ENCODE results near the gene MARCHF9.
"Not testable (repeated sequence)": the region's sequence is repeated elsewhere in the genome, so short reads cannot be mapped to it uniquely, and the experiment has no call there.

MARCHF9 gene, protein sequence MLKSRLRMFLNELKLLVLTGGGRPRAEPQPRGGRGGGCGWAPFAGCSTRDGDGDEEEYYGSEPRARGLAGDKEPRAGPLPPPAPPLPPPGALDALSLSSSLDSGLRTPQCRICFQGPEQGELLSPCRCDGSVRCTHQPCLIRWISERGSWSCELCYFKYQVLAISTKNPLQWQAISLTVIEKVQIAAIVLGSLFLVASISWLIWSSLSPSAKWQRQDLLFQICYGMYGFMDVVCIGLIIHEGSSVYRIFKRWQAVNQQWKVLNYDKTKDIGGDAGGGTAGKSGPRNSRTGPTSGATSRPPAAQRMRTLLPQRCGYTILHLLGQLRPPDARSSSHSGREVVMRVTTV

DNA sequence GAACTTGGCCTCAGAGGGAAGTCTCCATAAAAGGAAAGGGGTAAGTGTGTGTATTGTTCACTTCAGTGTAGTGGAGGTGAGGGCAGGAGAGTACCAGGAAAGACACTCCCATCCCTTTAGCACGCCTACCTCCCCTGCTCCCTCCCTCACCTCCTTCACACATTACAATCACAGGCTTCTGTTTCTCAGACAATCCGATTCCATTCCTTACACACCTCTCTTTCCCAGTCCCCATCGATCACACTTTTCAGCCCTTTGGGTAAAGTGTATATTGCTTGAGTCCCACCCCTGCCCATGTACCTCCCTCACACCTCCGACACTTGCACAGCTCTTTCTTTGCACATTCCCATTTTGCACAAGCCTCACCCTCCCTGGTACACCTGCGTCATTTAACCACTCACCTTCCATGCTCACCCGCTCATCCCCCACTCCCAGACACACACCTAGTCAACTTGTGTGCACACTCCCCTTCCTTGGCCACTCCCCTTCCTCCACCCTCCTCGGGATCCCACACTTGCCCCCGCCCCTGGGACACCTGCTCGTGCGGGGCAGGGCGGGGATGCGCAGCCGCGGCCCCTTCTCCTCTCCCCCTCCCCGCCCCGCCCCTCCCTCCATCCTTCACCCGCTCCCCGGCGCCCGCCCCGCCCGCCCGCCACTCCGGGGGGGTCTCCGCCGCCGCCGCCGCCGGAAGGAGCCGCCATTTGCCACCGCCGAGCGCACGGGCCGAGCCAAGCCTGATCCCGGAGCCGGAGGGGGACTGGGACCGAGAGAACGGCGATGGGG, at the start of gene MARCHF9:
MARCHF9 (plus strand) TSS at position 693 of the 783 bp plus-strand sequence. CDS start 426 bp downstream, outside the sequence.
- peaks cover 50% of the 10 kb centered on the region for H3K27me3 Mint-ChIP-seq (ENCODE audit: low read depth)
- TF ChIP-seq, protein P1, sequence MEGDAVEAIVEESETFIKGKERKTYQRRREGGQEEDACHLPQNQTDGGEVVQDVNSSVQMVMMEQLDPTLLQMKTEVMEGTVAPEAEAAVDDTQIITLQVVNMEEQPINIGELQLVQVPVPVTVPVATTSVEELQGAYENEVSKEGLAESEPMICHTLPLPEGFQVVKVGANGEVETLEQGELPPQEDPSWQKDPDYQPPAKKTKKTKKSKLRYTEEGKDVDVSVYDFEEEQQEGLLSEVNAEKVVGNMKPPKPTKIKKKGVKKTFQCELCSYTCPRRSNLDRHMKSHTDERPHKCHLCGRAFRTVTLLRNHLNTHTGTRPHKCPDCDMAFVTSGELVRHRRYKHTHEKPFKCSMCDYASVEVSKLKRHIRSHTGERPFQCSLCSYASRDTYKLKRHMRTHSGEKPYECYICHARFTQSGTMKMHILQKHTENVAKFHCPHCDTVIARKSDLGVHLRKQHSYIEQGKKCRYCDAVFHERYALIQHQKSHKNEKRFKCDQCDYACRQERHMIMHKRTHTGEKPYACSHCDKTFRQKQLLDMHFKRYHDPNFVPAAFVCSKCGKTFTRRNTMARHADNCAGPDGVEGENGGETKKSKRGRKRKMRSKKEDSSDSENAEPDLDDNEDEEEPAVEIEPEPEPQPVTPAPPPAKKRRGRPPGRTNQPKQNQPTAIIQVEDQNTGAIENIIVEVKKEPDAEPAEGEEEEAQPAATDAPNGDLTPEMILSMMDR (IDR thresholded peaks at IDR 0.05; ENCODE audit: unreplicated experiment in 3 of 3) = no peak
- H3K9me3 Mint-ChIP-seq = no peaks in the 10 kb centered on the region
- H3K4me1 Mint-ChIP-seq = peaks cover 46% of the 10 kb centered on the region
- peak within 1 kb of the TSS; percentile 87 to 92 (median 90) for H3K27ac Mint-ChIP-seq
- peak within 1 kb of the TSS; percentile 98 to 99 (median 99) for H3K4me3 Mint-ChIP-seq
- H3K36me3 Mint-ChIP-seq (ENCODE audit: low read depth) = peaks cover 33% of the 10 kb centered on the region

DNA sequence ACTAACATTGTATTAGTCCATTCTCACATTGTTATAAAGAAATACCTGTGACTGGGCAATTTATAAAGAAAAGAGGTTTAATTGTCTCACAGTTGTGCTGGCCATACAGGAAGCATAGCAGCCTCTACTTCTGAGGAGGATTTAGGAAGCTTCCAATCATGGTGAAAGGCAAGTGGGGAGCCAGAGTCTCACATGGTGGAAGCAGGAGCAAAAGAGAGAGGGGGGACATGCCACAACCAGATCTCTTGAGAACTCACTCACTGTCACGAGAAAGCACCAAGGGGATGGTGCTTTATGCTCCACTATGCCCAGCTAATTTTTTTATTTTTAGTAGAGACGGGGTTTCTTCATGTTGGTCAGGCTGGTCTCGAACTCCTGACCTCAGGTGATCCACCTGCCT, 47.7 kb upstream of the MARCHF9 start:
- TF ChIP-seq, protein P1 (IDR thresholded peaks at IDR 0.05; ENCODE audit: unreplicated experiment in 3 of 3) = no peak
- H3K36me3 Mint-ChIP-seq (ENCODE audit: low read depth) = peaks cover 69% of the 10 kb centered on the region

DNA sequence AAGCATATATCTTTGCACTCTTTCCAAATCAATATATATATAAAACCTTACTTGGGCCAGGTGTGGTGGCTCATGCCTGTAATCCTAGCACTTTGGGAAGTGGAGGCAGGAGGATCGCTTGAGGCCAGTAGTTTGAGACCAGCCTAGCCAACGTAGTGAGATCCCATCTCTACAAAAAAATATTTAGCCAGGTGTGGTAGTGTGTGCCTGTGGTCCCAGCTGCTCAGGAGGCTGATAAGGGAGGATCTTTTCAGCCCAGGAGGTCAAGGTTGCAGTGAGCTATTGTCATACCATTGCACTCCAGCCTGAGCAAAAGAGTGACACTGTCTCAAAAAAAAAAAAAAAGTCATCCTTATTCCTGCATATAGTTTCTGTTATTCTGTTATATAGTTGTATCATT, 46.6 kb upstream of the MARCHF9 start:
- Mint-ChIP-seq H3K4me1 (no peaks in the 10 kb centered on the region), H3K4me3 (no peak overlapping the region), H3K27ac (no peak overlapping the region), H3K9me3 (peaks cover 14% of the 10 kb centered on the region), H3K36me3 (ENCODE audit: low read depth) (peaks cover 69% of the 10 kb centered on the region), H3K27me3 (ENCODE audit: low read depth) (no peaks in the 10 kb centered on the region)
- TF ChIP-seq, protein P1 (IDR thresholded peaks at IDR 0.05; ENCODE audit: unreplicated experiment in 3 of 3) = no peak

More for the DNA sequence above, 47.7 kb upstream of the MARCHF9 start:
- H3K27me3 Mint-ChIP-seq (ENCODE audit: low read depth) = no peaks in the 10 kb centered on the region
- no peak overlapping the region for H3K27ac Mint-ChIP-seq
- peaks cover 12% of the 10 kb centered on the region for H3K9me3 Mint-ChIP-seq
- no peaks in the 10 kb centered on the region for H3K4me1 Mint-ChIP-seq
- no peak overlapping the region for H3K4me3 Mint-ChIP-seq

DNA sequence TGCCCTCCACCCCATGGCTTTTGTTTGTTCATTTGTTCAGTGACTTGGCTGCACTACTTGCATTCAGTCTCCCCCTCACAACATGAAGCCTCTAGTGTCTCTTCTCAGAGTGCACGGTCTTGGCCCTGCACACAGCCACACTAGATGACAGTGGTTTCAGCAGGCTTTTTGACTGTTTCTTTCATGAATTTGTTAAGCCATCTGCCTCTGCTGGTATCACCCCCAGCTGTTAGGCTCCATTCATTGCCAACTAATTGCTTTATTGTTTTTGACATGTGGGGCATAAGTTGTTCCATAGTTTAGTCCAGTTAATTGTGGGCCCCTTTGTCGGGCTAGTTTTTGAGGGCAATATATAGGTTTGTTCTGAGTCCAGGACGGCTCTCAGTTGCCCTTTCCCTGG, 42.2 kb upstream of the MARCHF9 start:
- no peaks in the 10 kb centered on the region for H3K27me3 Mint-ChIP-seq (ENCODE audit: low read depth)
- H3K27ac Mint-ChIP-seq = no peak overlapping the region
- TF ChIP-seq, protein P1 (IDR thresholded peaks at IDR 0.05; ENCODE audit: unreplicated experiment in 3 of 3) = no peak
- H3K9me3 Mint-ChIP-seq = peaks cover 7% of the 10 kb centered on the region
- H3K36me3 Mint-ChIP-seq (ENCODE audit: low read depth) = peaks cover 48% of the 10 kb centered on the region
- no peak overlapping the region for H3K4me3 Mint-ChIP-seq
- H3K4me1 Mint-ChIP-seq = no peaks in the 10 kb centered on the region

DNA sequence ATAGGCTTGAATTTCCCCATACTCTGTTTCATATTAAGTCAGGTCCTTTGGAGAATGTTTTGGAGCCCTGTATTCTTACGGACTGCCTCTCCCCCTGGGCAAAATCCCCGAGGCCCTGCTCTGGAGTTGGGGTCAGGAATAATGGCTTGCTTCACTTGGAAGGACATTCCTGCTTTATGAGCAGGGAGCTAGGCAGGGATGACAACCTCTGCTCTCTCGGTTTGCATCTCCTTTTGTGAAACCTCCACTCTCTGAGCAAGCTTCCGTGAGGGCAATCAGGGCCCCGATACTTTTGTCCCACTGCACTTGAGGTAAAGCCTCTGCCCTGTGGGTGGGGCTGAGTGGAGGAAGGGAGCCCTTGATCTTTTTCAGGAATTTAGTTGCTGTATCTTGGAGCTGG, 41.7 kb upstream of the MARCHF9 start:
- peaks cover 52% of the 10 kb centered on the region for H3K36me3 Mint-ChIP-seq (ENCODE audit: low read depth)
- H3K27ac Mint-ChIP-seq = no peak overlapping the region
- H3K4me1 Mint-ChIP-seq = no peaks in the 10 kb centered on the region
- TF ChIP-seq, protein P1 (IDR thresholded peaks at IDR 0.05; ENCODE audit: unreplicated experiment in 3 of 3) = no peak
- no peak overlapping the region for H3K4me3 Mint-ChIP-seq
- peaks cover 7% of the 10 kb centered on the region for H3K9me3 Mint-ChIP-seq
- H3K27me3 Mint-ChIP-seq (ENCODE audit: low read depth) = no peaks in the 10 kb centered on the region

DNA sequence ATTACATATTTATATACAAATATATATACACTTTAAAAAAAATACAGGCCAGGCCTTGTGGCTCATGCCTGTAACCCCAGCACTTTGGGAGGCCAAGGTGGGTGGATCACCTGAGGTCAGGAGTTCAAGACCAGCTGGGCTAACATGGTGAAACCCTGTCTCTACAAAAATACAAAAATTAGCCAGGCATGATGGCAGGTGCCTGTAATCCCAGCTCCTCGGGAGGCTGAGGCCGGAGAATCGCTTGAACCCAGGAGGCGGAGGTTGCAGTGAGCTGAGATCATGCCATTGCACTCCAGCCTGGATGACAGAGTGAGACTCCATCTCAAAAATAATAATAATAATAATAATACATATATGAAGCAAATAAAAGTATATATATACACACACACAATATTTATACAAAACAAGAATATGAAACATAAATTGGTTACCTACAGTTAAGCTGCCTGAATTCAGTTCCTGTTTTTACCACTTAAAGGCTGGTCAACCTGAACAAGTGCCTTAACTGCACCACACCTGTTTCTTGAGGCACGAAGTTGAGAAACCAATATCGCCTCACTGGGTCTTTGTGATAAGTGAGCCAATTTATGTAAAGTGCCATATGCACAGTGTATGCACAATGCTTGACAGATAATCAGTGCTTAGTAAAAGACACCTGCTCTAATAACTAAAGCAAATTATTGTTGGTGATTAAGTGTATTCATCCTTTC, 39.7 kb upstream of the MARCHF9 start:
- not testable (repeated sequence) for H3K9me3 Mint-ChIP-seq; H3K27ac Mint-ChIP-seq; H3K27me3 Mint-ChIP-seq (ENCODE audit: low read depth); H3K4me3 Mint-ChIP-seq; H3K4me1 Mint-ChIP-seq
- H3K36me3 Mint-ChIP-seq (ENCODE audit: low read depth) = peaks cover 61% of the 10 kb centered on the region
